HL-60 (cell line): ENCODE measurements around the gene KCNG2.

Experiments
- DNase-seq, 2 experiments: peaks; one replicate each; pipeline ENCODE4 v3.0.0-alpha.2; 2010 to 2020; ENCODE audit warnings: low read depth in 1 of 2, low spot score in 1 of 2
- H3K27ac ChIP-seq: fragments of 250-450 bp; sonication (Bioruptor Pico); replicated peaks from 2 replicates; pipeline ENCODE4 v1.5.1; 2020; ENCODE audit warnings: mild to moderate bottlenecking, moderate library complexity
- H3K27me3 ChIP-seq: fragments of 250-450 bp; sonication (Bioruptor Pico); 2 replicates; pipeline ENCODE4 v1.5.1; 2021; ENCODE audit warnings: mild to moderate bottlenecking, moderate library complexity; ENCODE audit not compliant: insufficient read depth, poor library complexity, severe bottlenecking
- H3K4me3 ChIP-seq: replicated peaks from 2 replicates; pipeline ENCODE4 v1.5.1; 2011; ENCODE audit warnings: mild to moderate bottlenecking, control low read depth, low read length; ENCODE audit not compliant: insufficient read depth
- CTCF ChIP-seq: IDR thresholded peaks from one replicate; pipeline ENCODE4 v1.5.1; 2011; ENCODE audit warnings: low read length, control low read depth, inconsistent platforms; ENCODE audit not compliant: insufficient read depth
- GABPA ChIP-seq: IDR thresholded peaks from 2 replicates; pipeline ENCODE4 v1.6.1; 2012; ENCODE audit warnings: low read depth
- POLR2AphosphoS5 ChIP-seq: IDR thresholded peaks from 2 replicates; pipeline ENCODE4 v1.6.1; 2012; ENCODE audit warnings: low read depth
- REST ChIP-seq: IDR thresholded peaks from 2 replicates; pipeline ENCODE4 v1.6.1; 2012; ENCODE audit warnings: low read depth; ENCODE audit not compliant: insufficient replicate concordance
- SPI1 ChIP-seq: IDR thresholded peaks from 2 replicates; pipeline ENCODE4 v1.6.1; 2012; ENCODE audit warnings: low read depth, mild to moderate bottlenecking, borderline replicate concordance

The KCNG2 gene

GRCh38 chr18:79789901-79790890 lies 7.5 kb upstream of the KCNG2 start:
- DNase-seq: no peak
- H3K27ac ChIP-seq: peak overlapping the region; percentile 96

GRCh38 chr18:79790996-79791972 lies 6.5 kb upstream of the KCNG2 start:
- Histone ChIP-seq H3K27me3 (no peaks in the 10 kb centered on the region), H3K27ac (peak overlapping the region; percentile 96), H3K4me3 (peak overlapping the region; percentile 5; the same call in 1 of the 2 replicates)
- peak; percentile 92 for TF ChIP-seq SPI1
- peak; percentile 25 for TF ChIP-seq REST
- peak; percentile 100 for TF ChIP-seq POLR2AphosphoS5
- peak; percentile 67 for TF ChIP-seq GABPA
- no peak for TF ChIP-seq CTCF
- peak; percentile 100 for DNase-seq

More at GRCh38 chr18:79789901-79790890, 7.5 kb upstream of the KCNG2 start:
- Histone ChIP-seq H3K4me3 (no peak overlapping the region), H3K27me3 (no peaks in the 10 kb centered on the region)
- no peak for TF ChIP-seq REST
- no peak for TF ChIP-seq POLR2AphosphoS5
- no peak for TF ChIP-seq CTCF
- TF ChIP-seq GABPA: no peak
- no peak for TF ChIP-seq SPI1

- peak; percentile 48; the same call in 1 of the 2 replicates for TF ChIP-seq SPI1
- TF ChIP-seq CTCF: no peak
- TF ChIP-seq POLR2AphosphoS5: peak; percentile 55; the same call in 1 of the 2 replicates
- TF ChIP-seq GABPA: 0 out of 2 replicates have a peak, but pooled peaks have one; percentile 7
- peak; percentile 59 for TF ChIP-seq REST
- Histone ChIP-seq H3K27ac (peak overlapping the region; percentile 96), H3K27me3 (no peaks in the 10 kb centered on the region), H3K4me3 (peak overlapping the region; percentile 20)
- DNase-seq: peak; percentile 81 to 82
Measured at GRCh38 chr18:79792096-79792987, 5.4 kb upstream of the KCNG2 start.
